GM19025 (cell line): ENCODE data around the gene CCR6.
"Not testable (repeated sequence)": the region's sequence is repeated elsewhere in the genome, so short reads cannot be mapped to it uniquely, and the experiment has no call there.

Source experiments
- ATAC-seq: cut with Tn5 transposase; IDR thresholded peaks from one replicate; pipeline ENCODE4 v1.9.1; 2021; ENCODE audit warnings: mild to moderate bottlenecking, low read depth, moderate library complexity; ENCODE audit not compliant: unreplicated experiment

The CCR6 gene

GRCh38 chr6:167122827-167123657 lies at the start of gene CCR6:
CCR6 (plus strand) TSS chr6:167123096; CDS start chr6:167136135, 13,039 bp downstream.
- no peak for ATAC-seq

DNA sequence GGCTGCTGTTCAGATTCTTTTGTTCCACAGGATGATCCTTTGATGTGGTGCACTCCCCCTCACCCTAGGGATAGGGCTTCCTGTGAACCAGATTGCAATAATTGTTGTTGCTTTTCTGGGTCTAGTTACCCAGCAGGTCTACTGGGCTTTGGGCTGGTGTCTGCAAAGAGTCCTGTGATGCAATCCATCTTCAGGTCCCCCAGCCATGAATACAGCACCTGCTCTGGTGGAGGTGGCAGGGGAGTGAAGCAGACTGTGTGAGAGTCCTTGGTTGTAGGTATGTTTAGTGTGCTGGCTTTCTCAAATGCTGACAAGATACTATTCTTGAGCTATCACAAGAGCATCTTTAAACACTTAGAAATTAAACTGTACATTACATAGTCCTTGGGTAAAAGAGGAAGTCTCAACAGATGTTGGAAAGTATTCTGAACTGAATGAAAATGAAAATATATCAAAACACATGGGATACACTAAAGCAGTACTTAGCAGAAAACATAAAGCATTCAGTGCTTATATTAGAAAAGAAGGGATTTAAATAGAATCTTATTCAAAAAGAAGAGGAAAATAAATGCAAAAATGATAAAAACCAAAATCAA lies 49.1 kb upstream of the CCR6 start:
- no peak for ATAC-seq

GRCh38 chr6:167077241-167077932 lies 45.5 kb upstream of the CCR6 start:
- no peak for ATAC-seq

DNA sequence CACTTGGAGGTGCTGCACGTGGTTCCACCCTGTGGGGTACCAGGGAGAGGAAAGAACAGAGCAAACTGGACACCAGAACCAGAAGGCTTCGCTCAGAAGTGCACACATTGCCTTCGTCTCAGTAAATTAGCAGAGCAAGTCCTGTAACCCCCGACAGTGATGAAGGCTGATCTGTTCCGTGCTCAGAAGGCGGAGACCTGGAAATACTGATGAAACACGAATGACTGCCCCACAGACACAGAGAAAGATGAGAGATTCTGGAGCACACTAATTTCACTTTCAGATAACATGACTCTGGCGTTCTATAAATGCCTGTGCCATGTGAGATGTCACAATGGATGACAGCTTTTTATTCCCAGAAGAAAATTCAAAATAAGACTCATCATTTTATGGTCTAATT lies 44.2 kb upstream of the CCR6 start:
- ATAC-seq: no peak

DNA sequence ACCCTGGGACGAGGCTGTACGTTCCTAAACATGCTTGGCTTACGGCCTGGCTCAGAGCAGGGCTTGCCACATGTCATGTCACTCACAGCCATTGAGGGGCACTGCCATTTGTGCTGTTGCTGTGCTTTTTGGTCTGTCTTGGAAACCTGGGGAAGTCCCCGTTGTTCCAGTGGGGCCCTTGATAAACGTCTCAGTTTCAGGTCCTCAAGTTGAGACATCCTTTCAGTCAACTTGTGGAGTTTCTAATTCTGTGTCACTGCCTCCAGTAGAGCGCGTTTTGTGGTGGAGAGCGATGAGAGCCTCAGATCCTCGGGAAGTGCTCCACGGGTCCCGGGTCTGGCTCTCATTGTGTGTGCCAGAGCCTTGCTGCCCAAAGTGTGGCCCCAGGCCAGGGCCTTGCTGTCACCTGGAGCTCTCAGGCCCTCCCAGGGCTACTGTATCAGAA lies 43.0 kb upstream of the CCR6 start:
- peak; percentile 98 for ATAC-seq

GRCh38 chr6:167087857-167088354 lies 35.0 kb upstream of the CCR6 start:
- no peak for ATAC-seq

- not testable (repeated sequence) for ATAC-seq
Observed at GRCh38 chr6:167088741-167089140, 34.2 kb upstream of the CCR6 start.

GRCh38 chr6:167089243-167090142 lies 33.4 kb upstream of the CCR6 start:
- ATAC-seq: no peak

DNA sequence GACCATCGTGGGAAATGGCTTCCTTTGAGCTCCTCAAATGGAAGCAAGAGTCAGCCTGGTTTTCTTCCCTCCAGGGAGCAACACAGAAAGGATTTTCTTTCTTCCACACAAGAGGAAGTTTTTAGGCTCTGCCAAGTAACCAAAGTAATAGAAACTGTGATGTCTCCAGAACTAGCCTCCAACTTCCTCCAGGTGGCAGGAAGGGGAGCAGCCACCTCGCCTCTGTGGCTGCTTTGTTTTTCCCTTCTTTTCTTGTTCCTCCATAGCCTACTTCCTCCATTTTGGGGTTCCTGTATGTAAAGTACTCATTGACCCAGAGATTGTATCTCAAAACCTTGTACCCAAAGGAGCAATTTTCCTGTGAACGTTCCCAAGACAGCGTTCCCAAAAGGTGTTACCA lies 32.7 kb upstream of the CCR6 start:
- ATAC-seq: no peak

DNA sequence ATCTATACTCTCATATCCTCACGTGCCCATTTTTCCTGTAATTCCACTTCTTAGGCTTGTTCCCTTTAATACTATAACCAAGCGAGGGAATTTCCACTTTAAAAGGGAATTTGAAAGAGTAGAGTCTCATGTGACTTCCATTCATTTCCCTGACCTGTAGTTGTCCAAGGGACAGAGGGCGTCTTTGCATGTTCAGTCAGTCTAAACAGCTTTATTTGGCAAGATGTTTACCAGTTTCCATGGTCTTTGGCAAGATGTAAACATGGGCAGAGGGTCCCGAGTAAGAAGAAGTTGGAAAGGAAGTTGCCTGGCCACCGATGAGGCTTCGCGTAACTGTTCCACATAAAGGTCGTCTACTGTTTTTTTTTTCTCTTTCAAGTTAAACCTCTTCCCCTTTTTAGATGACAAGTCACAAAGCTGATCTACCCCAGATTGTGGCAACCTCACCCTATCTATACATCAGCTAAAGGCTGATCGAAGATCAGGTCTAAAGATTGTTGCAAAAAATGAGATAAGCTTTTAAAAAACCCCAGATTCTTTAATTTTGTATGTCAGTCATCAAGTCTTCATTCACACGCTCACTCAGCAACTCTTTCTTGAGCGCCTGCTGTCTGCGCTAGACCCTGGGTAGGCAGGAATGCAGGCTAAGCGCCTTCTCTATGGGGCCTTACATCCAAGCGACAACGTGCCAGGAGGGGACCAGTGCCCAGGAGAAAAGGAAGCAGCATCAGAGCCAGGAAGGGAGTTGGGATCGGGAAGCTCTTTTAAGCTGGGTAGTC lies 31.7 kb upstream of the CCR6 start:
- ATAC-seq: no peak

GRCh38 chr6:167091805-167092107 lies 31.1 kb upstream of the CCR6 start:
- no peak for ATAC-seq

DNA sequence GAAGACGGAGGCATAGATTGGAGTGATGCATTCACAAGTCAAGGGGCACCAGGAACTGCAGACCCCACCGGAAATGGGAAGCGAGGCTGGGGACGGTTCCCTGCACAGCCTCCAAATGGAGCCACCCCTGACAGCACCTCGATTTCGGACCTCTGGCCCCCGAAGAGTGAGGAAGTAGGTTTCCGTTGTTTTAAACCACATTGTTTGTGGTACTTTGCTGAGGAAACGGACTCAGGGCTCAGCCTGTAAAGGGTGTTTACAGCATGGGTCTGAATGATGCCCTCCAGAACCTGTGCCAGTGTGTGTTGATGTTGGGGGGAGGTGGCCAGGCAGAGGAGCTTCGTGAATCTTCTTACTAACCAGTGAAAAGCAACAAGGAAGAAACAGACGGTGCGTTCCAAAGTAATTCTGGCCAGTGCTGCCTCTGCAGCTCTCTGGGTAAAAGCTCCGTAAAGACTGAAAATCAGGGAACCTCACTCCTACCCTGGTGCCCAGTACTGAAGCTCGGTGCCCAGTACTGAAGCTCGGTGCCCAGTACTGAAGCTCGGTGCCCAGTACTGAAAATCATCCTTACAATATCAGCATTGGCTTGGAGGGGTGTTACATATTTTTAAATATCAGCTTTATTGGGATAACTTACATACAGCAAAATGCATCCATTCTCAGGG lies 30.1 kb upstream of the CCR6 start:
- ATAC-seq: no peak

DNA sequence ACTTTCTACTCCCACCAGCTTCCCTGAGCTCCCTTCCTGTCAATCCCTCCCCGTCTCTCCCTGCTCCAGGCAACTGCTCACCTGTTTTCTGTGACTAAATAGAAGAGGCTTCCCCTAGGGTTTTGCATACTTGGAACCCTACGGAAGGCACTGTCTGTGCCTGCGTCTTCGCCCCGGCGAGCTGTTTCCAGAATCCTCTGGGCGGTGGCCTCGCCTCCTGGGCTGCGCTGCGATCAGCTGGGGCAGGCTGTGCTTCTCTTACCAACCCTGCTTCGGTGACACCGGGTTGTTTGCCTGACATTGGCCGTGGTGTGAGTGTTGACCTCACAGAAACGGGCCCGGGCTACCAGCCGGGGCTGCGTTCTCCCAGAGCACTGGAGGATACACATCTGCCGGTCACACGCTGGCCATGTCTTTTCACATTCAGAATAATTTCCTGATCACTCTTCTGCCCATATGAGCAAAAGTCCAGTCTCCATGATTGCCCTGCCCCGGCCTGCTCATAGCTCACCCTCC lies 29.4 kb upstream of the CCR6 start:
- ATAC-seq: peak; percentile 7

- peak; percentile 46 for ATAC-seq
Observed at GRCh38 chr6:167093922-167094432, 28.9 kb upstream of the CCR6 start.

- ATAC-seq: peak; percentile 17
Observed at GRCh38 chr6:167094436-167094819, 28.5 kb upstream of the CCR6 start.

DNA sequence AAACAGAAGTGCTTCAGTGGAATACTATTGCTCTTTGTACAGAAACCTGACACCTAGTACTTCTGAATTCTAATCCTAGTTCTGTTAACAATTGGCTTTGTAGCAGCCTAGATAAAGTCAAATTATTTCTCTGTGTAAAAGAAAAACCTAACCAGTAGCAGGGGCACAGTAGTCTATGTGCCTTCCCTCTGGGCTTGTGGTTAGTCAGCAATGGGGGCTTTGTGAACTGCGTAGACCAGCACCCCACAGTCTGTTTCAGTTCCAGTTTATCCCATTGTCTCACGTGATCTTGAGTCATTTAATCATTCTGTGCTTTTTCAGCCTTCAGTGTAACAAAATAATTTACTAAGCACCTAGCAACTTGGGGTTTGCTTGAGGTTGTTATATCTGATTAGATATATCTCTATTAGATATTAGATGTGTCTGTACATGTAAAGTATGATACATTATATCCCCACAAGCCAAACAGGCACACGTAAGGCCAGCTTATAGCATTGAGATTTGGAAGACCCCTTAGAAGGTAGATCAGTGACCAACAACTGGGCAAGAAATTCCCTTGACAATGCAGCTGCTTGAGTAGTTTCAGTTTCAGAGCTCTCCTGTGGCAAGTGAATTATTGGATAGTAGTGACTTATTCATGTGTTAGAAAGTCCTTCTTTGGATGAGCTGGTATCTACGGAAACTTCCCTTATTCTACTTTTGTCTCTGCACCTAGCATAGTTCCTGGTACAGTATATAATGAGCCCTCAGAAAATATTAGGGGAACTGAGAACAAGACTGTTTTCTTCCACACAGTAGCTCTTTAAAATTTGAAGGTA lies 27.9 kb upstream of the CCR6 start:
- peak; percentile 39 for ATAC-seq

- no peak for ATAC-seq
Observed at GRCh38 chr6:167095888-167096287, 27.0 kb upstream of the CCR6 start.

GRCh38 chr6:167096991-167097390 lies 25.9 kb upstream of the CCR6 start:
- ATAC-seq: no peak
